Activated CD4-positive, alpha-beta memory T cell treated with anti-CD3 and anti-CD28 coated beads for 36 hours (primary cell): Measurements from ENCODE around the gene MFSD12. TPM values are rescaled to one million over a fixed set of nuclear protein-coding genes. Genes with fewer than 3 reads are reported as not detected.
"Not testable (repeated sequence)": the region's sequence is repeated elsewhere in the genome, so short reads cannot be mapped to it uniquely, and the experiment has no call there.

ENCODE experiments used
- CTCF ChIA-PET: fragments of 350-600 bp; sonication (Branson Sonifier 250); formaldehyde crosslinking; loops from one replicate; lab custom pipeline; 2021; ENCODE audit warnings: antibody characterized with exemption, inconsistent platforms; lab: Charles Lee
- POLR2A ChIA-PET: fragments of 350-600 bp; sonication (Branson Sonifier 250); formaldehyde crosslinking; loops from one replicate; lab custom pipeline; 2021; ENCODE audit warnings: antibody characterized with exemption; lab: Charles Lee
- DNase-seq: peaks from one replicate; pipeline ENCODE4 v3.0.0-alpha.2; 2020
- H3K27ac Mint-ChIP-seq: one replicate; pipeline ENCODE4 v1.8.0; 2021; ENCODE audit warnings: mixed read lengths
- H3K27me3 Mint-ChIP-seq: one replicate; pipeline ENCODE4 v1.8.0; 2021; ENCODE audit warnings: mixed read lengths
- H3K36me3 Mint-ChIP-seq: one replicate; pipeline ENCODE4 v1.8.0; 2021; ENCODE audit warnings: mixed read lengths
- H3K4me1 Mint-ChIP-seq: one replicate; pipeline ENCODE4 v1.8.0; 2021; ENCODE audit warnings: low read depth, mixed read lengths
- H3K4me3 Mint-ChIP-seq: one replicate; pipeline ENCODE4 v1.8.0; 2021; ENCODE audit warnings: mild to moderate bottlenecking, mixed read lengths
- H3K9me3 Mint-ChIP-seq: one replicate; pipeline ENCODE4 v1.8.0; 2021; ENCODE audit warnings: mixed read lengths
- intact Hi-C: fragments of 100-400 bp; cut with micrococcal nuclease; formaldehyde crosslinking; loops from one replicate; pipeline ENCODE4 v1.15.1; 2023
- total RNA-seq, 2 experiments: library from RNA; stranded (reverse); gene quantifications; one replicate each; pipeline ENCODE4 v1.2.3, GENCODE V29; 2021

Gene MFSD12
- total RNA-seq, 2 experiments from 2014 or later, result 50.6 to 54.2 TPM

DNA sequence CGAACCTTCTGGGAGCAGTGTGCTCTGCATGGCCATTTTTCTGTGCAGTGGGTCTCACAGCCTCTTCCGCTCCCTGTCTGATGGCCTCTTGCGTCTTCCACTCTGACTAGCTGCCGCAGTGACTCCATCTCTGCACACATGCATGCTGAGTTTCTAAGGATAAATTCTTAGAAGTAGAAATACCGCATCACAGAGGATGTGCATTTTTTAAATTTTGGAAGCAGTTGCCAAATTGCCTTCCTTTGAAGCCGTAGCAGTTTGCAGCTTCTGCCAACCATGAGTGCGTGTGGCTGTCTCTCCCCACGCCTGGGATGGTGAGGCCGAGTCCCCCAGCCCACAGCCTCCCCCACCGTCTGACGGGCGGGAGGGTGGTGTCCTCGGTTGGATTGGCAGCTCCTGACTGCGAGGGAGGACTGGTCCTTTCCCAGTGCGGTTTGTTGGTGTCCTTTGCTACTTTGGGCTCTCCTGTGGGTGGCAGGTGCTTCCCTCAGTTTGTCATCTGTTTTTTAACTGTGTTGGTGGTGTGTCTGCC lies 41.4 kb downstream of the MFSD12 start:
- no peak for DNase-seq
- Mint-ChIP-seq H3K9me3 (no peaks in the 10 kb centered on the region), H3K27ac (no peak overlapping the region), H3K36me3 (no peaks in the 10 kb centered on the region), H3K4me1 (peaks cover 31% of the 10 kb centered on the region), H3K27me3 (no peaks in the 10 kb centered on the region), H3K4me3 (no peak overlapping the region)
- intact Hi-C loops, result no loop called here
- ChIA-PET CTCF (no interaction called here), POLR2A (interaction anchor here (0.6 kb wide), 1 partner anchor 17 kb away, joined by 3 read pairs; no protein-coding TSS in a partner anchor)

DNA sequence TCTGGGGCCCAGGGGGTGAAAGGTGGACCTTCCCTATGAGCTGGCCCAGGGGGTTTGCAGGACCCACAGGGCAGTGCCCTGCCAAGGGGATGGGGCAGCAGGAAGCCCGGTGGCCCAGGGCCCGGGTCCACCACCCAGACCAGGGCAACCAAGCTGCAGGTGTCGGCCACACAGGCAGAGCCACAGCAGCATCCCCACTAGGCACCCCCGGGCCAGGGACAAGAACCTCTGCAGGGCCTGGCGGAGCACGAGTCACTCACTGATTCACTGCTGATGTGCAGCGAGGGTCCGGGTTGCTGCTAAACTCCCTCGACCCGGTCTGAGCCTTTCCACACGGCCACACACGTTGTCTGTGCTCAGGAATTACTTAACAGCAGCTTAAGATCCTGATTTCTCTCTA lies 42.5 kb downstream of the MFSD12 start:
- H3K9me3 Mint-ChIP-seq, result no peaks in the 10 kb centered on the region
- no peak overlapping the region for H3K4me3 Mint-ChIP-seq
- intact Hi-C loops, result no loop called here
- H3K4me1 Mint-ChIP-seq, result peaks cover 38% of the 10 kb centered on the region
- ChIA-PET POLR2A (interaction anchor here (0.6 kb wide), 1 partner anchor 13 kb away, joined by 4 read pairs; no protein-coding TSS in a partner anchor), CTCF (no interaction called here)
- no peaks in the 10 kb centered on the region for H3K27me3 Mint-ChIP-seq
- H3K27ac Mint-ChIP-seq, result no peak overlapping the region
- no peak for DNase-seq
- peaks cover under 1% of the 10 kb centered on the region for H3K36me3 Mint-ChIP-seq

DNA sequence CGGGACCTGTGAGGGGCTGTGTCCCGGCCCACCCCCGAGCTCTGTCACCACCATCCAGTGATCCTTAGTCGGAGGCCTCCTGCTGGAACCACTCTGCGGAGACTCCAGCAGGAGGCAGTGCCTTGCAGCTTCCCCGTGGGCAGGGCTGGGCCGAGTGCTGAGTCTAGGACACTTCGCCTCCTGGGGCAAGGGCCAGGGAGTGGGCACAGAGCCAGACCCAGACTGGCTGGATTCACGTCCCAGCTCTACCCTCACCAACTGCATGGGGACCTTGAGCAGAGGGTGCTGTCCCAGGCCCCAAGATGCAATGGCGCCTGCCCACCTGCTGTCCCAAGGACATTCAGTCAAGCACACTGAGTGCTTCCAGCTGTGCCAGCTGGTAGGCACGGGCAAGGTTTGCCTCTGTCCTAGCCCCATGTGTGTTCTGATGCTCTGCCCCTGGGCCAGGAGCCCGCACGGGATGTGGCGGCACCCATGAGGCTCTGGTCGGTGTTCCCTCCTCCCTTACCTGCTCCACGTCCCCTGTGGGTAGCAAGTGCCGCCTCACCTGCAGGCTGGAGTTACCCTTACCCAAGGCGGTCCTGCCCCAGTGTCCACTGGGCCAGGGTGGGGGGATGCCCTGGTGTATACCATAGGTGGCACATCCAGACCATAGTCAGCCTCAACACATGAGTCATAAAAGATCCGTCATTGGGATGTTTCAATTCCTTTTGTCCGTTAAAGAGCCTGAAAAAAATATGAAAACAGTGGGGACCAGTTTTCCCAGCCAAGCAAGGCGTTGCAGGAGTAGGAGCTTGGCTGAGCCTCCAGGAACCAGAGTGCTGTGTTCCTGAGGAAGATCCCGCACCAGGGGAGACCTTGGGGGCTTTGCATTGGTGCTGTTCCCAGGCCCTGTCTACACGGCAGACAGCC lies 43.9 kb downstream of the MFSD12 start:
- peaks cover 50% of the 10 kb centered on the region for H3K4me1 Mint-ChIP-seq

GRCh38 chr19:3512562-3513228 lies 44.7 kb downstream of the MFSD12 start:
- intact Hi-C loops, result no loop called here
- H3K27me3 Mint-ChIP-seq, result no peaks in the 10 kb centered on the region
- DNase-seq, result no peak
- H3K27ac Mint-ChIP-seq, result no peak overlapping the region
- ChIA-PET POLR2A (no interaction called here), CTCF (interaction anchor here (0.9 to 1.7 kb wide), 3 partner anchors 32 to 40 kb away, joined by 3 to 8 read pairs (median 4); no protein-coding TSS in a partner anchor)
- H3K4me1 Mint-ChIP-seq, result peaks cover 54% of the 10 kb centered on the region
- H3K9me3 Mint-ChIP-seq, result no peaks in the 10 kb centered on the region
- no peak overlapping the region for H3K4me3 Mint-ChIP-seq
- peaks cover 11% of the 10 kb centered on the region for H3K36me3 Mint-ChIP-seq

More for the DNA sequence above, 43.9 kb downstream of the MFSD12 start:
- peaks cover 9% of the 10 kb centered on the region for H3K36me3 Mint-ChIP-seq
- H3K27me3 Mint-ChIP-seq, result no peaks in the 10 kb centered on the region
- H3K4me3 Mint-ChIP-seq, result no peak overlapping the region
- POLR2A ChIA-PET, result no interaction called here
- no peak overlapping the region for H3K27ac Mint-ChIP-seq
- no peak for DNase-seq
- intact Hi-C loops, result no loop called here
- CTCF ChIA-PET, result interaction anchor here (0.9 to 1.7 kb wide), 3 partner anchors 31 to 41 kb away, joined by 3 to 8 read pairs (median 4); no protein-coding TSS in a partner anchor
- no peaks in the 10 kb centered on the region for H3K9me3 Mint-ChIP-seq

DNA sequence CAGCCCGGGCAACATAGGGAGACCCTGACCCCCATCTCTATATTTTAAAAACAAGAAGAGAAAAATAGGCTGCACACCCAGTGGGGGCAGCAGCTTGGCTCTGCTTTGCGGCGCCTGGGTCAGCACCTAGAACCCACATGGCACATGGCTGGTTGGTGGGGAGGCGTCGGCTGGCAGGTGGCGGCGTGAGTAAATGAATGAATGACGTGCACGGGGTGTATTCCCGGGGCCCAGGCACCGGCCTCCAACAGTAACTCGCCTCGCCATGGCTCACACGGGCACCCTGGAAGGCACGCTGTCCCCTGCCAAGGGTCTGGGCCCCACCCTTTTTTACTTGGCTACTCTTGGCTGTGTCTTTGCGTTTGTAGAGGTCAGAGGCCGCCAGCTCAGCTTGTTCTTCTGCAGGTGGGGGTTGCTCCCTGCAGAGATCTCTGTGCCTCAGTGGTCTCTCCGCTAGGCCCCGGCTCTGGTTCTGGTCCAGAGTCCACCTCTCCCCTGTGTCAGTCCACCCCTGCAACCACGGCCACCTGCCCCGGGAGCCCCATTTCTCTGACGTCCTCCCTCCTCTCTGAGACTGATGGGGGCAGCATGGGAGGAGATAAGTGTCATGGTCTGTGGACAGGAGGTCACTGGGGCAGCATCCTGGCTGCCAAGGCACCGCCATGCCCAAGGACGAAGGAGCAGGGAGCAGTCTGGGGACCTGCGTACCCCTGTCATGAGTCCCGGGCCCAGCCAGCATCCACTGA lies 45.7 kb downstream of the MFSD12 start:
- no peaks in the 10 kb centered on the region for H3K9me3 Mint-ChIP-seq
- H3K27me3 Mint-ChIP-seq, result no peaks in the 10 kb centered on the region
- peaks cover 59% of the 10 kb centered on the region for H3K4me1 Mint-ChIP-seq
- H3K27ac Mint-ChIP-seq, result no peak overlapping the region
- no peak for DNase-seq
- POLR2A ChIA-PET, result no interaction called here
- H3K4me3 Mint-ChIP-seq, result no peak overlapping the region
- CTCF ChIA-PET, result interaction anchor here (1.7 kb wide), 1 partner anchor 33 kb away, joined by 8 read pairs; no protein-coding TSS in a partner anchor
- intact Hi-C loops, result no loop called here
- H3K36me3 Mint-ChIP-seq, result peaks cover 11% of the 10 kb centered on the region

DNA sequence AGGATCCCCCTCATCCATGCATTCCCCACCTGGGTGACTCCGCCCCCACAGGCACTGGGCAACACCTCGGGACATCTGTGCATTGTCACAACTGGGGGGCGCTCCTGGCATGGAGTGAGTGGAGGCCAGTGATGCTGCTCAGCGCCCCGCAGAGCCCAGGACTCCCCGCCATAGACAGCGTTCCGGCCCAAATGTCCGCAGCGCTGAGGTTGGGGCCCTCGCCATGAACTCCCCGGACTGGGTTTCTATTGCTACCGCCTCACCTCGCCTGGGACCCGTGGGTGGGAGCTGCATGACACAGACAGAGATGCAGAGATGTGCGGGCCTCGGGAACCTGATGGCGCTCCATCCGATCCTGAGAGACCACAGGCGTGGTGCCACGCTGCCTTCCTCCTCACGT lies 46.7 kb downstream of the MFSD12 start:
- Mint-ChIP-seq H3K27ac (no peak overlapping the region), H3K36me3 (peaks cover 13% of the 10 kb centered on the region), H3K4me1 (peaks cover 51% of the 10 kb centered on the region), H3K4me3 (no peak overlapping the region), H3K27me3 (no peaks in the 10 kb centered on the region), H3K9me3 (no peaks in the 10 kb centered on the region)
- CTCF ChIA-PET, result no interaction called here
- intact Hi-C loops, result no loop called here
- no peak for DNase-seq
- POLR2A ChIA-PET, result no interaction called here

- H3K27ac Mint-ChIP-seq, result peak overlapping the region; percentile 42
- peaks cover 53% of the 10 kb centered on the region for H3K4me1 Mint-ChIP-seq
- ChIA-PET CTCF (no interaction called here), POLR2A (no interaction called here)
- H3K9me3 Mint-ChIP-seq, result no peaks in the 10 kb centered on the region
- H3K36me3 Mint-ChIP-seq, result peaks cover 14% of the 10 kb centered on the region
- peak overlapping the region; percentile 16 for H3K4me3 Mint-ChIP-seq
- intact Hi-C loops, result loop anchor here (5.0 to 10.0 kb wide), 2 partner anchors 478 to 725 kb away; partner anchors contain the start of genes EEF2, SGTA and THOP1
- no peaks in the 10 kb centered on the region for H3K27me3 Mint-ChIP-seq
- peak; percentile 65 for DNase-seq
Measured at GRCh38 chr19:3509566-3509989, 47.8 kb downstream of the MFSD12 start.

DNA sequence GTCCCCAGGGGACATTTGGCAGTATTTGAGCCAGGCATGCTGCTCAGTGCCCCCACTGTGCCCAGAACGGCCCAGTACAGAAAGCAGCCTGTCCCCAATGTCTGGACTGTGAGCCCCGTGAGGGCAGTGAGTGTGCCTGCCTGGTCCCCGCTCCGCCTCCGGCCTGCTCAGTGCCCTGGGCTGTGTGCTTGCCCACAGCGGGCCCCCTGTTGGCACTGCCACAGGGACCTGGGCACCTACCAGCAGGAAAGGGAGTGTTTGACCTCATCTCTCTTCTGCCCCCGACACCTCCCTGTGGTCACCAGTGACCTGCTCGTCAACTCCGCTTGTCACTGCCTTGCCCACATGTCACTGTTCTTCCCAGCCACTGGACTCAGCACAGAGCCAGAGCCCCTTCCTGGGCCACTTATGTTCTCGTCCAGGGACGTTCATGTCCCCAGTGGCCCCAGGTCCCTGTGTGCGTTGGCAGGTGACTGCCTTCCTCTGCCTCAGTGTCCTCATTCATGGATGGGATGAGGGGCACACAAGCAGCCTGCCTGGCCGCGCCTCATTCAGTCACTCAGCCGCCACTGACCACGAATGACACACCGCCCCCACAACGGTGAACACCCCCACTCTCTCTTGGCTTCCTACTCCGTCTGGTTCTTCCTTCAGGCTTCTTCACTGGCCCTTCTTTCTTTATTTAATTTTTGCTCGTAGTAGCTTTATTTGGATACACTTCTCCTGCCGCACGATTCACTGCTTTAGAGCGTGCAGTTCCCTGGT lies 48.4 kb downstream of the MFSD12 start:
- CTCF ChIA-PET, result no interaction called here
- peaks cover 14% of the 10 kb centered on the region for H3K36me3 Mint-ChIP-seq
- POLR2A ChIA-PET, result no interaction called here
- intact Hi-C loops, result loop anchor here (5.0 to 10.0 kb wide), 2 partner anchors 478 to 724 kb away; partner anchors contain the start of genes EEF2, SGTA and THOP1
- peak overlapping the region; percentile 32 for H3K4me3 Mint-ChIP-seq
- no peaks in the 10 kb centered on the region for H3K9me3 Mint-ChIP-seq
- no peaks in the 10 kb centered on the region for H3K27me3 Mint-ChIP-seq
- H3K4me1 Mint-ChIP-seq, result peaks cover 50% of the 10 kb centered on the region
- DNase-seq, result peak; percentile 31
- H3K27ac Mint-ChIP-seq, result peak overlapping the region; percentile 42

GRCh38 chr19:3508121-3508661 lies 49.2 kb downstream of the MFSD12 start:
- peak overlapping the region; percentile 32 for H3K4me3 Mint-ChIP-seq
- intact Hi-C loops, result loop anchor here (5.0 to 10.0 kb wide), 2 partner anchors 479 to 723 kb away; partner anchors contain the start of genes EEF2, SGTA and THOP1
- POLR2A ChIA-PET, CTCF ChIA-PET, H3K9me3 Mint-ChIP-seq, H3K27me3 Mint-ChIP-seq, H3K27ac Mint-ChIP-seq, DNase-seq: not testable (repeated sequence)
- H3K36me3 Mint-ChIP-seq, result peaks cover 14% of the 10 kb centered on the region
- H3K4me1 Mint-ChIP-seq, result peaks cover 46% of the 10 kb centered on the region

- H3K9me3 Mint-ChIP-seq, result no peaks in the 10 kb centered on the region
- H3K27me3 Mint-ChIP-seq, result no peaks in the 10 kb centered on the region
- ChIA-PET CTCF (no interaction called here), POLR2A (interaction anchor here (1.1 kb wide), 1 partner anchor 255 kb away, joined by 3 read pairs; the partner anchor contains the start of gene MRPL54)
- H3K4me1 Mint-ChIP-seq, result peaks cover 46% of the 10 kb centered on the region
- peak overlapping the region; percentile 93 for H3K4me3 Mint-ChIP-seq
- H3K27ac Mint-ChIP-seq, result peak overlapping the region; percentile 77
- peak; percentile 67 for DNase-seq
- H3K36me3 Mint-ChIP-seq, result peaks cover 14% of the 10 kb centered on the region
- intact Hi-C loops, result loop anchor here (2.0 to 10.0 kb wide), 5 partner anchors 49 to 723 kb away; partner anchors contain the start of genes CACTIN, EEF2, HMG20B and MFSD12
Measured at GRCh38 chr19:3507371-3508120, 49.8 kb downstream of the MFSD12 start.
